GM21737 (cell line): ENCODE results near the gene RERE.

Source experiments
- ATAC-seq: cut with Tn5 transposase; IDR thresholded peaks from one replicate; pipeline ENCODE4 v1.9.1; 2021; ENCODE audit warnings: mild to moderate bottlenecking, moderate library complexity; ENCODE audit not compliant: unreplicated experiment

The RERE gene

GRCh38 chr1:8344893-8345507, 472.4 kb downstream of the RERE start:
- no peak for ATAC-seq

GRCh38 chr1:8343464-8344001, 473.9 kb downstream of the RERE start:
- no peak for ATAC-seq

GRCh38 chr1:8343044-8343443, 474.4 kb downstream of the RERE start:
- ATAC-seq: no peak

GRCh38 chr1:8342325-8342724, 475.1 kb downstream of the RERE start:
- ATAC-seq: no peak

GRCh38 chr1:8340448-8340847, 477.0 kb downstream of the RERE start:
- ATAC-seq: no peak

GRCh38 chr1:8339203-8339600, 478.2 kb downstream of the RERE start:
- ATAC-seq: no peak

- ATAC-seq: no peak
Measured at GRCh38 chr1:8338526-8339202, 478.8 kb downstream of the RERE start.

- no peak for ATAC-seq
Measured at GRCh38 chr1:8337776-8338525, 479.5 kb downstream of the RERE start.

- ATAC-seq: no peak
Measured at GRCh38 chr1:8335246-8335645, 482.2 kb downstream of the RERE start.

GRCh38 chr1:8334106-8334851, 483.2 kb downstream of the RERE start:
- no peak for ATAC-seq

- no peak for ATAC-seq
Measured at GRCh38 chr1:8333246-8333987, 484.0 kb downstream of the RERE start.

GRCh38 chr1:8332806-8333205, 484.6 kb downstream of the RERE start:
- no peak for ATAC-seq

GRCh38 chr1:8330271-8331125, 486.9 kb downstream of the RERE start:
- ATAC-seq: no peak

GRCh38 chr1:8329858-8330257, 487.6 kb downstream of the RERE start:
- no peak for ATAC-seq

GRCh38 chr1:8329439-8329838, 488.0 kb downstream of the RERE start:
- no peak for ATAC-seq

- ATAC-seq: no peak
Measured at GRCh38 chr1:8328271-8328670, 489.2 kb downstream of the RERE start.

- no peak for ATAC-seq
Measured at GRCh38 chr1:8326265-8326664, 491.2 kb downstream of the RERE start.

- ATAC-seq: no peak
Measured at GRCh38 chr1:8325771-8326170, 491.7 kb downstream of the RERE start.

GRCh38 chr1:8324176-8324810, 493.1 kb downstream of the RERE start:
- no peak for ATAC-seq
